ENCODE results near the gene TMEM101. TPM values are rescaled to one million over a fixed set of nuclear protein-coding genes. Genes with fewer than 3 reads are reported as not detected.

Gene TMEM101
- total and polyA plus RNA-seq, 4 donors: 28.7 to 43.5 (median 33.1) TPM

GRCh38 chr17:44001461-44001920 lies 13.3 kb downstream of the TMEM101 start:
- H3K4me1 ChIP-seq (ENCODE audit: control insufficient read depth in 5 of 5, insufficient read depth in 5 of 5, low read length in 5 of 5): peaks cover 0 to 18% (median 7%) of the 10 kb centered on the region in 5 donors
- no peak for DNase-seq
- no peaks in the 10 kb centered on the region for H3K36me3 ChIP-seq (ENCODE audit: control insufficient read depth in 4 of 4, insufficient read depth in 4 of 4, low read length in 4 of 4)
- WGBS, 2 donors: 69 to 92% methylated on average over 2 of the region's 2 CpGs
- no peak for TF ChIP-seq CTCF (IDR thresholded peaks at IDR 0.05; ENCODE audit: control extremely low read depth, extremely low read depth)
- H3K4me3 ChIP-seq: no peak overlapping the region
- peaks cover 0 to 33% (median 32%) of the 10 kb centered on the region in 3 donors for H3K27me3 ChIP-seq (ENCODE audit: control insufficient read depth in 3 of 3, insufficient read depth in 3 of 3, low read length in 2 of 3)
- ATAC-seq (ENCODE audit: insufficient read depth, low FRiP score): no peak
- no peaks in the 10 kb centered on the region for H3K9me3 ChIP-seq (ENCODE audit: control insufficient read depth in 4 of 4, insufficient read depth in 3 of 4, low read length in 3 of 4)
- H3K9ac ChIP-seq (ENCODE audit: insufficient read depth in 1 of 2, low read length in 2 of 2): no peak overlapping the region
- no peak overlapping the region for H3K27ac ChIP-seq (ENCODE audit: low read depth in 1 of 2, low read length in 1 of 2)

GRCh38 chr17:44000871-44001460 lies 13.8 kb downstream of the TMEM101 start:
- no peak for DNase-seq
- H3K4me1 ChIP-seq (ENCODE audit: control insufficient read depth in 5 of 5, insufficient read depth in 5 of 5, low read length in 5 of 5): peaks cover 0 to 12% (median 5%) of the 10 kb centered on the region in 5 donors
- no peaks in the 10 kb centered on the region for H3K9me3 ChIP-seq (ENCODE audit: control insufficient read depth in 4 of 4, insufficient read depth in 3 of 4, low read length in 3 of 4)
- H3K36me3 ChIP-seq (ENCODE audit: control insufficient read depth in 4 of 4, insufficient read depth in 4 of 4, low read length in 4 of 4): no peaks in the 10 kb centered on the region
- no peak for ATAC-seq (ENCODE audit: insufficient read depth, low FRiP score)
- no peak overlapping the region for H3K4me3 ChIP-seq
- H3K27me3 ChIP-seq (ENCODE audit: control insufficient read depth in 3 of 3, insufficient read depth in 3 of 3, low read length in 2 of 3): peaks cover 0 to 32% (median 28%) of the 10 kb centered on the region in 3 donors
- WGBS, 2 donors: 84 to 85% methylated on average over 6 of the region's 6 CpGs
- H3K27ac ChIP-seq (ENCODE audit: low read depth in 1 of 2, low read length in 1 of 2): no peak overlapping the region
- no peak for TF ChIP-seq CTCF (IDR thresholded peaks at IDR 0.05; ENCODE audit: control extremely low read depth, extremely low read depth)
- no peak overlapping the region for H3K9ac ChIP-seq (ENCODE audit: insufficient read depth in 1 of 2, low read length in 2 of 2)

GRCh38 chr17:44000141-44000860 lies 14.5 kb downstream of the TMEM101 start:
- ATAC-seq (ENCODE audit: insufficient read depth, low FRiP score) (no peak), DNase-seq (no peak)
- 92 to 93% methylated on average over 12 of the region's 12 CpGs for WGBS, 2 donors
- Histone ChIP-seq H3K9me3 (ENCODE audit: control insufficient read depth in 4 of 4, insufficient read depth in 3 of 4, low read length in 3 of 4) (no peaks in the 10 kb centered on the region), H3K4me1 (ENCODE audit: control insufficient read depth in 5 of 5, insufficient read depth in 5 of 5, low read length in 5 of 5) (peaks cover 0 to 9% (median 0%) of the 10 kb centered on the region in 5 donors), H3K27me3 (ENCODE audit: control insufficient read depth in 3 of 3, insufficient read depth in 3 of 3, low read length in 2 of 3) (peaks cover 0 to 30% (median 21%) of the 10 kb centered on the region in 3 donors), H3K36me3 (ENCODE audit: control insufficient read depth in 4 of 4, insufficient read depth in 4 of 4, low read length in 4 of 4) (no peaks in the 10 kb centered on the region), H3K4me3 (no peak overlapping the region), H3K27ac (ENCODE audit: low read depth in 1 of 2, low read length in 1 of 2) (no peak overlapping the region), H3K9ac (ENCODE audit: insufficient read depth in 1 of 2, low read length in 2 of 2) (no peak overlapping the region)
- no peak for TF ChIP-seq CTCF (IDR thresholded peaks at IDR 0.05; ENCODE audit: control extremely low read depth, extremely low read depth)

All from lung (tissue), 12 donors.